Smooth muscle cell of the coronary artery (primary cell): ENCODE data around the gene OR2K2. TPM values are rescaled to one million over a fixed set of nuclear protein-coding genes. Genes with fewer than 3 reads are reported as not detected.

Source experiments
- total RNA-seq: library from RNA; depleted of rRNA; stranded (reverse); fragments of >200 nt; gene quantifications from 2 replicates; pipeline ENCODE4 v1.2.3, GENCODE V29; 2014; ENCODE audit warnings: low replicate concordance

Gene OR2K2, protein sequence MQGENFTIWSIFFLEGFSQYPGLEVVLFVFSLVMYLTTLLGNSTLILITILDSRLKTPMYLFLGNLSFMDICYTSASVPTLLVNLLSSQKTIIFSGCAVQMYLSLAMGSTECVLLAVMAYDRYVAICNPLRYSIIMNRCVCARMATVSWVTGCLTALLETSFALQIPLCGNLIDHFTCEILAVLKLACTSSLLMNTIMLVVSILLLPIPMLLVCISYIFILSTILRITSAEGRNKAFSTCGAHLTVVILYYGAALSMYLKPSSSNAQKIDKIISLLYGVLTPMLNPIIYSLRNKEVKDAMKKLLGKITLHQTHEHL
- not detected in 2 replicates for total RNA-seq

GRCh38 chr9:111330124-111330523 is at the start of gene OR2K2:
Gene OR2K2, minus strand, starts transcription at chr9:111330224. Its CDS starts 1,791 bp downstream, at chr9:111328433.

Other genes with a start within 250 kb of the OR2K2 start
- gene ECPAS, start 154.2 kb upstream of the OR2K2 start, total RNA-seq = 56.9 and 81.3 TPM in 2 replicates
- 0.60 and 2.3 TPM in 2 replicates for gene ZNF483, start 195.0 kb upstream of the OR2K2 start, total RNA-seq